A673 (cell line): Measurements from ENCODE around the gene NEK1. TPM values are rescaled to one million over a fixed set of nuclear protein-coding genes. Genes with fewer than 3 reads are reported as not detected.

Experiments used
- BruUV-seq: library from RNA; stranded (reverse); fragments of 400-500 nt; replicated peaks from 2 replicates; lab custom pipeline; 2021; lab: Mats Ljungman, UMichigan
- CTCF ChIA-PET: fragments of 300-600 bp; sonication (Branson Sonifier 250); formaldehyde crosslinking; loops from one replicate; lab custom pipeline; 2022; ENCODE audit warnings: antibody characterized with exemption; lab: Charles Lee
- POLR2A ChIA-PET: fragments of 300-600 bp; sonication (Branson Sonifier 250); formaldehyde crosslinking; loops from one replicate; lab custom pipeline; 2022; ENCODE audit warnings: antibody characterized with exemption; ENCODE audit not compliant: low non-redundant PET; lab: Charles Lee
- DNase-seq: peaks from one replicate; pipeline ENCODE4 v3.0.0-alpha.2; 2015; ENCODE audit warnings: low spot score
- H3K27ac ChIP-seq: fragments of 200-600 bp; sonication (generic); 2 replicates; pipeline ENCODE4 v1.5.1; 2016; ENCODE audit warnings: mixed run types, low read depth, mild to moderate bottlenecking, mixed read lengths, antibody characterized with exemption, low read length; ENCODE audit not compliant: poor library complexity, severe bottlenecking
- H3K27me3 ChIP-seq: fragments of 200-600 bp; sonication (generic); replicated peaks from 2 replicates; pipeline ENCODE4 v1.6.1; 2017; ENCODE audit warnings: mixed run types, low read depth, mild to moderate bottlenecking, mixed read lengths, antibody characterized with exemption, low read length; ENCODE audit not compliant: insufficient read depth, poor library complexity
- H3K36me3 ChIP-seq: fragments of 200-600 bp; sonication (generic); 2 replicates; pipeline ENCODE4 v1.6.1; 2016; ENCODE audit warnings: mixed run types, mild to moderate bottlenecking, mixed read lengths, antibody characterized with exemption, low read length; ENCODE audit not compliant: insufficient read depth, poor library complexity, severe bottlenecking
- H3K4me1 ChIP-seq: fragments of 200-600 bp; sonication (generic); 2 replicates; pipeline ENCODE4 v1.6.1; 2017; ENCODE audit warnings: mixed run types, mild to moderate bottlenecking, mixed read lengths, antibody characterized with exemption, low read length; ENCODE audit not compliant: insufficient read depth, poor library complexity, severe bottlenecking
- H3K4me3 ChIP-seq: fragments of 200-600 bp; sonication (generic); 2 replicates; pipeline ENCODE4 v1.5.1; 2016; ENCODE audit warnings: low read depth, mixed run types, mild to moderate bottlenecking, mixed read lengths, low read length; ENCODE audit not compliant: poor library complexity, severe bottlenecking
- H3K9me3 ChIP-seq: fragments of 200-600 bp; sonication (generic); 2 replicates; pipeline ENCODE4 v1.6.1; 2016; ENCODE audit warnings: mixed run types, low read depth, mild to moderate bottlenecking, mixed read lengths, antibody characterized with exemption, low read length; ENCODE audit not compliant: poor library complexity, severe bottlenecking
- EZH2 ChIP-seq: fragments of 200-600 bp; sonication (generic); IDR thresholded peaks from 2 replicates; pipeline ENCODE4 v1.6.1; 2017; ENCODE audit warnings: borderline replicate concordance, low read depth, mild to moderate bottlenecking, mixed read lengths, antibody characterized with exemption, low read length; ENCODE audit not compliant: poor library complexity, severe bottlenecking
- intact Hi-C: fragments of 100-400 bp; cut with micrococcal nuclease; formaldehyde crosslinking; loops from one replicate; pipeline ENCODE4 v1.10.0; 2022; ENCODE audit not compliant: unreplicated experiment
- total RNA-seq: library from RNA; stranded (reverse); gene quantifications from 2 replicates; pipeline ENCODE4 v1.2.3, GENCODE V29; 2021
- TF ChIP-seq, protein P1 (sequence below): fragments of 300-800, 200-600 bp; sonication (generic); conservative IDR thresholded peaks from 2 replicates; pipeline ENCODE4 v1.5.1; 2017; ENCODE audit warnings: low read depth, mild to moderate bottlenecking, antibody characterized with exemption, low read length, moderate library complexity, mixed read lengths

The NEK1 gene
- total RNA-seq, 1 experiment from 2014 or later = 12.9 TPM

GRCh38 chr4:169484485-169484884, 127.9 kb downstream of the NEK1 start:
- intact Hi-C loops = loop anchor here (10.0 kb wide), 1 partner anchor 770 kb away; no protein-coding TSS in a partner anchor
- H3K4me3 ChIP-seq = no peak overlapping the region
- H3K27ac ChIP-seq = no peak overlapping the region
- no peaks in the 10 kb centered on the region for H3K36me3 ChIP-seq
- no TSS peak for BruUV-seq
- no peak for DNase-seq
- H3K9me3 ChIP-seq = no peaks in the 10 kb centered on the region
- no peaks in the 10 kb centered on the region for H3K27me3 ChIP-seq
- TF ChIP-seq, protein P1, sequence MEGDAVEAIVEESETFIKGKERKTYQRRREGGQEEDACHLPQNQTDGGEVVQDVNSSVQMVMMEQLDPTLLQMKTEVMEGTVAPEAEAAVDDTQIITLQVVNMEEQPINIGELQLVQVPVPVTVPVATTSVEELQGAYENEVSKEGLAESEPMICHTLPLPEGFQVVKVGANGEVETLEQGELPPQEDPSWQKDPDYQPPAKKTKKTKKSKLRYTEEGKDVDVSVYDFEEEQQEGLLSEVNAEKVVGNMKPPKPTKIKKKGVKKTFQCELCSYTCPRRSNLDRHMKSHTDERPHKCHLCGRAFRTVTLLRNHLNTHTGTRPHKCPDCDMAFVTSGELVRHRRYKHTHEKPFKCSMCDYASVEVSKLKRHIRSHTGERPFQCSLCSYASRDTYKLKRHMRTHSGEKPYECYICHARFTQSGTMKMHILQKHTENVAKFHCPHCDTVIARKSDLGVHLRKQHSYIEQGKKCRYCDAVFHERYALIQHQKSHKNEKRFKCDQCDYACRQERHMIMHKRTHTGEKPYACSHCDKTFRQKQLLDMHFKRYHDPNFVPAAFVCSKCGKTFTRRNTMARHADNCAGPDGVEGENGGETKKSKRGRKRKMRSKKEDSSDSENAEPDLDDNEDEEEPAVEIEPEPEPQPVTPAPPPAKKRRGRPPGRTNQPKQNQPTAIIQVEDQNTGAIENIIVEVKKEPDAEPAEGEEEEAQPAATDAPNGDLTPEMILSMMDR = no peak
- no peak for TF ChIP-seq EZH2
- ChIA-PET CTCF (no interaction called here), POLR2A (no interaction called here)
- H3K4me1 ChIP-seq = no peaks in the 10 kb centered on the region

- no peaks in the 10 kb centered on the region for H3K27me3 ChIP-seq
- BruUV-seq = no TSS peak
- intact Hi-C loops = no loop called here
- H3K9me3 ChIP-seq = no peaks in the 10 kb centered on the region
- ChIA-PET POLR2A (no interaction called here), CTCF (no interaction called here)
- no peaks in the 10 kb centered on the region for H3K4me1 ChIP-seq
- no peaks in the 10 kb centered on the region for H3K36me3 ChIP-seq
- H3K4me3 ChIP-seq = no peak overlapping the region
- TF ChIP-seq, protein P1 = no peak
- no peak for TF ChIP-seq EZH2
- no peak overlapping the region for H3K27ac ChIP-seq
- DNase-seq = no peak
Observed at GRCh38 chr4:169464080-169464479, 148.3 kb downstream of the NEK1 start.

DNA sequence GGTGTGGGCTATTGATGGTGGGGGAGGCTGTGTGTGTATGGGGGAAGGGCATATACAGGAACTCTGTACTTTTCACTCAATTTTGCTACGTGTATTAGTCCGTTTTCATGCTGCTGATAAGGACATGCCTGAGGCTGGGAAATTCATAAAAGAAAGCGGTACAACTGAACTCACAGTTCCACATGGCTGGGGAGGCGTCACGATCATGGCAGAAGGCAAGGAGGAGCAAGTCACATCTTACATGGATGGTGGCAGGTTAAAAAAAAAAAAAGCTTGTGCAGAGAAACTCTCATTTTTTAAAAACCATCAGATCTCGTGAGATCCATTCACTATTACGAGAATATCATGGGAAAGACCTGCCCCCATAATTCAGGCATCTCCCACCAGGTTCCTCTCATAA, 152.3 kb downstream of the NEK1 start:
- TF ChIP-seq, protein P1 = no peak
- TF ChIP-seq EZH2 = no peak
- Histone ChIP-seq H3K4me1 (no peaks in the 10 kb centered on the region), H3K27ac (no peak overlapping the region), H3K9me3 (no peaks in the 10 kb centered on the region), H3K4me3 (no peak overlapping the region), H3K27me3 (no peaks in the 10 kb centered on the region), H3K36me3 (no peaks in the 10 kb centered on the region)
- BruUV-seq = no TSS peak
- DNase-seq = no peak
- POLR2A ChIA-PET = no interaction called here
- CTCF ChIA-PET = no interaction called here
- intact Hi-C loops = no loop called here
